RWPE1 (cell line): ENCODE data around the gene CDK19.
A peak's percentile ranks its signal among the peaks of the same experiment; 100 is the strongest.

Source experiments
- CTCF ChIA-PET: fragments of 350-600 bp; sonication (Branson Sonifier 250); formaldehyde crosslinking; extraction: SDS; loops from one replicate; lab custom pipeline; 2021; lab: Yijun Ruan, JAX
- POLR2A ChIA-PET: fragments of 400-600 bp; formaldehyde crosslinking; extraction: SDS; loops from one replicate; lab custom pipeline; 2020; ENCODE audit warnings: antibody characterized with exemption; ENCODE audit not compliant: low non-redundant PET; lab: Yijun Ruan, JAX
- DNase-seq: peaks from one replicate; pipeline ENCODE4 v3.0.0; 2012; ENCODE audit warnings: low spot score
- H3K27ac ChIP-seq: fragments of 450-650 bp; 2 replicates; pipeline ENCODE4 v1.5.1; 2017
- CTCF ChIP-seq: fragments of 450-650 bp; conservative IDR thresholded peaks from 2 replicates; pipeline ENCODE4 v1.5.1; 2017; ENCODE audit warnings: low read depth, mild to moderate bottlenecking

Gene CDK19

GRCh38 chr6:110815411-110816409 is at the start of gene CDK19:
Gene CDK19 (minus strand): TSS chr6:110815469. CDS start chr6:110815136, 333 bp downstream.
- ChIA-PET POLR2A (interaction anchor here (0.5 to 1.4 kb wide), 8 partner anchors 10 to 286 kb away, joined by 3 to 15 read pairs (median 3); partner anchors contain the start of gene AMD1), CTCF (interaction anchor here (0.6 to 2.5 kb wide), 2 partner anchors 133 to 207 kb away, joined by 4 to 5 read pairs; no protein-coding TSS in a partner anchor)
- DNase-seq: peak; percentile 98
- peak within 1 kb of the TSS; percentile 95 for H3K27ac ChIP-seq
- no peak for TF ChIP-seq CTCF

GRCh38 chr6:110864824-110865223 is 49.6 kb upstream of the CDK19 start:
- no peak for TF ChIP-seq CTCF
- H3K27ac ChIP-seq: no peak overlapping the region
- DNase-seq: no peak
- ChIA-PET CTCF (no interaction called here), POLR2A (no interaction called here)

GRCh38 chr6:110859335-110859792 is 44.1 kb upstream of the CDK19 start:
- no peak overlapping the region for H3K27ac ChIP-seq
- POLR2A ChIA-PET: no interaction called here
- no peak for DNase-seq
- CTCF ChIA-PET: no interaction called here
- TF ChIP-seq CTCF: no peak

GRCh38 chr6:110858562-110859214 is 43.4 kb upstream of the CDK19 start:
- TF ChIP-seq CTCF: no peak
- DNase-seq: no peak
- no peak overlapping the region for H3K27ac ChIP-seq
- ChIA-PET POLR2A (no interaction called here), CTCF (interaction anchor here (0.5 kb wide), 1 partner anchor 290 kb away, joined by 4 read pairs; no protein-coding TSS in a partner anchor)

- ChIA-PET CTCF (interaction anchor here (0.5 to 0.6 kb wide), 2 partner anchors 14 to 289 kb away, joined by 4 to 6 read pairs; no protein-coding TSS in a partner anchor), POLR2A (no interaction called here)
- DNase-seq: no peak
- no peak overlapping the region for H3K27ac ChIP-seq
- no peak for TF ChIP-seq CTCF
Measured at GRCh38 chr6:110858016-110858415, 42.7 kb upstream of the CDK19 start.

GRCh38 chr6:110856296-110856695 is 41.0 kb upstream of the CDK19 start:
- CTCF ChIA-PET: interaction anchor here (0.6 kb wide), 1 partner anchor 219 kb away, joined by 3 read pairs; no protein-coding TSS in a partner anchor
- DNase-seq: no peak
- no peak for TF ChIP-seq CTCF
- no peak overlapping the region for H3K27ac ChIP-seq
- POLR2A ChIA-PET: no interaction called here
